GM12891 (cell line): ENCODE data around the gene NEMP2.

Source experiments
- DNase-seq: peaks from one replicate; pipeline ENCODE4 v3.0.0; 2011; ENCODE audit warnings: low spot score; ENCODE audit not compliant: insufficient read length
- FAIRE-seq: peaks from 2 replicates; lab custom pipeline; 2011; peaks lifted over from hg19 to GRCh38; lab: Jason Lieb, UNC
- PAX5 ChIP-seq: IDR thresholded peaks from 2 replicates; pipeline ENCODE4 v1.6.1; 2011; ENCODE audit warnings: low read length, moderate library complexity, mild to moderate bottlenecking; ENCODE audit not compliant: insufficient read depth, severe bottlenecking
- POLR2A ChIP-seq: IDR thresholded peaks from 2 replicates; pipeline ENCODE4 v1.6.1; 2011; ENCODE audit warnings: low read depth, low read length, control low read depth
- POLR2AphosphoS5 ChIP-seq: IDR thresholded peaks from 2 replicates; pipeline ENCODE4 v1.6.1; 2011; ENCODE audit warnings: low read depth, low read length, control low read depth
- POU2F2 ChIP-seq: IDR thresholded peaks from 2 replicates; pipeline ENCODE4 v1.6.1; 2011; ENCODE audit warnings: low read depth, mild to moderate bottlenecking, control low read depth, low read length, moderate library complexity
- SPI1 ChIP-seq: IDR thresholded peaks from 2 replicates; pipeline ENCODE4 v1.6.1; 2011; ENCODE audit warnings: low read depth, low read length, control low read depth
- TAF1 ChIP-seq: IDR thresholded peaks from 2 replicates; pipeline ENCODE4 v1.6.1; 2011; ENCODE audit warnings: low read depth, low read length, control low read depth

The NEMP2 gene

DNA sequence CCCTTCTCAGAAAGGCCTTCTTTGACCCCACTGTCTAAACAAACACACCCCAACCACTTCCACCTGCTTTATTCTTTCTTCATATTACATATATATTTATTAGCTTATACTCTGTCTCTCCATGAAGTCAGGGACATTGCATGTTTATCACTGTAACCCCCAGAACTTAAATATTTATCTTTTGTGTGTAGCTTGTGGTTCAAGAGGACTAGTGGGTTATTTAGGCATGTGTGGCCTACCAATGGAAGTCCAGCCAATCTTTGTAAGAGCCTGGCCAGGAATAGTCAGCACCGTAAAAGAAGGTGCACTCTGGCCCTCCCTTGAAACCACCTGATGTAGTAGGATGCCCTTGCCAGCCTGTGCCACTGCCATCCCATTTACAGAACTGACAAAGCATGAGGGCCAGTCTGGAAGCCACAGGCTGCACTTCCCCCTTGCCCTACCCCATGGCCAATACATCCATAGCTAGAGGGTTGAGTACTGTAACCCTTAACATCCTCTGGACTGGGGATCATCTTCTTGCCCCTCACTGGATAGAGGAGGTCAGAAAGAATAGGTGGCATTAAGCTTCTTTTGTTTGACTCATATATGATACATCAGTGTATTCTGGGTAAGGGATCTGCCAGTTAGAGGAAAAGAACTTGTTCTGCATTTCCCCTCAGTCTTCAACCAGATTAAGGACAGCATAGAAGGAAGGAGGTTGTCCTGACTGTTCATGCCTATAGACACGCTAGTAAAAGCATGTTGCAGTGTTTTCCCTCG is 4.9 kb downstream of the NEMP2 start:
- FAIRE-seq: peak; percentile 72
- no peak for DNase-seq
- TF ChIP-seq SPI1: peak; percentile 19; the same call in 1 of the 2 replicates
- no peak for TF ChIP-seq POLR2A
- no peak for TF ChIP-seq POU2F2

DNA sequence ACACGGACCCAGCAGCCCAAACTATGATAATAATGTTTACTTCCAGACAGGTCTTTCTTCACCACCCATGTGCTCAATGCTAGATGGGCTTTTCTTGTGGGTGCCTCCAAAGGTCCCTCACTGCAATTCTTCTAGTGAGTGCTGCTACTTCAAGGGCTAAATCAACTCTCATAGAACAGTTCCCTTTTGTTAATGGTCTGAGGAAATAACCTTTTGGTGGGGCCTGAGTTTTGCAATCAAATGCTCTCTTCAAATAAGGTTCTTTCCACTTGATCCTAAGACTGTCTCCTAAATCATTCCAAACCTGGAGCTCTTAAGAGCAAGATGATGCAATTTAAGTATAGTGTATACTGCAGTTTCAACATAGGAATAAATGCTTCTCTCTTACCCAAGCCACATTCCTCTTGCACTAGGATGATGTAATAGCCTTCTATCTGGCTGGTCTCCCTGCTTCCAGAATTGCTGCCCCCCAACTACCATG is 6.0 kb downstream of the NEMP2 start:
- TF ChIP-seq POLR2A: no peak
- peak; percentile 41; the same call in 1 of the 2 replicates for TF ChIP-seq SPI1
- no peak for DNase-seq
- FAIRE-seq: no peak

GRCh38 chr2:190527918-190528317 is 6.6 kb downstream of the NEMP2 start:
- FAIRE-seq (no peak), DNase-seq (no peak)
- TF ChIP-seq PAX5: no peak
- no peak for TF ChIP-seq POLR2A
- TF ChIP-seq SPI1: no peak
- TF ChIP-seq POLR2AphosphoS5: no peak
- no peak for TF ChIP-seq TAF1
- TF ChIP-seq POU2F2: no peak

GRCh38 chr2:190527214-190527613 is 7.3 kb downstream of the NEMP2 start:
- no peak for TF ChIP-seq PAX5
- no peak for TF ChIP-seq SPI1
- no peak for TF ChIP-seq POLR2AphosphoS5
- TF ChIP-seq POU2F2: no peak
- no peak for TF ChIP-seq POLR2A
- no peak for TF ChIP-seq TAF1
- FAIRE-seq (no peak), DNase-seq (no peak)

DNA sequence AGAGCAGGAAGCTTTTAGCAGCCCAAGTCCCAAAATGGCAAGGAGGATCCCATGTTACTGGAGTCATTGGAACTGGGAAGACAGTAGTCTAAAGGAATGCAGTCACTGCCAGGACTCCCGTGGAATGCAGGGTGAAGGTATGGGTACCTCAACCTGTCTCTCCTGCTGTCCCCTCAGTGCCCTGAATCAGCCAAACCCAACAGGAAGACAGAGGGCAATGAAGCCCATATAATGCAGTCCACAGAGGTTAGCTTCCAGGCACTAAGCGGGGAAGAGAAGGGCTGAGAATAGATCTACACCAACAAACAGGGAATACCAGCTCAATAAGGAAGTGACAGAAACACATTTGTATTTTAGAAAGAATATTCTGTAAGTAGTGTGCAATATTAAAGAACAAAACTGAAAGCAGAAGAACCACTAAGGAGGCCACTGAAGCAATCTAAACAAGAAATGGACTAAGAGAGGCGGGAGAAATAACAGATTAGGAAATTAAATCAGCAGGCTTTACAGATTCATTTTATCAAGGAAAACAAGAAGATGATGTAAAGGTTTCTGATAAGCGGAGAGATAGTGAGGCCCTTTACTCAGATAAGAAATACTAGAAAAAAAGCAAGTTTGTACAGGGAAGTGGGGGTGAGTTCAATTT is 8.3 kb downstream of the NEMP2 start:
- peak; percentile 61 for FAIRE-seq

DNA sequence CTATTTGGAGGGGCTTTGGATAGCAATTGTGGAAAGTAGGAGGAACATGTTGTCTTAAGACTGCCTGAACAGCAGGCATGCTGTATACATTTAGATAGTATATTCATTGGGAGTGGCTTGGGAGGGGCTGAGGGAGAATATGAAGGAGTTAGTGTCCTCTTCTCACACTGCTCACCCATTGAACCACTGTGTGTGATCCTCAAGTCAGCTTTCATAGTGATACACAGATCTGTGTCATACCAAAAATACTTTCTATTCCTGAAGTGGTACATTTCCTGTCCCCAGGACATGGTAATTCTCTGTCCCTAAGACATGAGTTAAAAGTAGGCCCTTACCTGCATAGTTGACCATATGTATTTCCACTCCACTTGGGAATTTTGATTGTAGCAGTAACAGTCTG is 9.6 kb downstream of the NEMP2 start:
- no peak for TF ChIP-seq SPI1
- no peak for TF ChIP-seq PAX5
- TF ChIP-seq POLR2AphosphoS5: no peak
- TF ChIP-seq TAF1: no peak
- TF ChIP-seq POLR2A: no peak
- FAIRE-seq: no peak
- DNase-seq: no peak

More for the DNA sequence above, 8.3 kb downstream of the NEMP2 start:
- no peak for DNase-seq
- no peak for TF ChIP-seq TAF1
- no peak for TF ChIP-seq SPI1
- TF ChIP-seq POU2F2: no peak

DNA sequence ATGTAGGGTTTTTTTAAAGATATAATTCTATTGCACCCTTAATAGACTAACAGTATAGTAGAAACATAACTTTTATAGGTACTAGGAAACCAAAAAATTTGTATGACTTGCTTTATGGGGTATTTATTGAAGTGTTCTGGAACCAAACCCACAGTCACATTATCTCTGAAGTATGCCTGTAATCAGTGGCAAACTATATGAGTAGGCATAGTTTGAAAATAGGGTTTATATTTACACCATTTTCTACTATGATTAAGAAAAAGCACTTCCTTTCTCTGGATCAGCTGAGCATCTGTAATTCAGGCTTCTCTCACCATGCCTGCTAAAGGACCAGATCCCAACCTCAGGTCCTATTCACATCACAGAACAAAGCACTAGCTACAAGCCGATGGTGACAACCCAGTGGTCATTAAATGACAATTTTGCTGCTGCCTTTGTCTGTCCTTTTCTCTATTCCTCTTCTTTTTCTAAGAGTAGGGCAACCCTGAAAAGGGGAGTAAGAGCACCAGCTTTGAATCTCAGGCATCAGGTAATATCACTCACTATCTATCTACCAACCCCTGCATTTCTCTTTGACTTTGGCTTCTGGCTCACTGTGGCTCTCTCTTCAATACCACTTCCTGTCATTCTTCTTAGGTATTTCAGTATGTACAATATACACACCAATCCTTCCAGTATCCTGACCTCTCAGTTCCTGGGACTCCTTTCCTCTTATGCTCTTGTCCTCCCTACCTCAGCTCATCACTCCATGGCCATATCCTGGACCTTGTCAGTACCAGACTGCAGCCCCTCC is 14.4 kb downstream of the NEMP2 start:
- no peak for TF ChIP-seq POLR2A
- TF ChIP-seq SPI1: no peak
- no peak for TF ChIP-seq TAF1
- no peak for TF ChIP-seq POU2F2
- no peak for TF ChIP-seq POLR2AphosphoS5
- no peak for TF ChIP-seq PAX5
- peak; percentile 63 for FAIRE-seq
- no peak for DNase-seq

GRCh38 chr2:190517468-190517867 is 17.1 kb downstream of the NEMP2 start:
- DNase-seq (no peak), FAIRE-seq (no peak)
- TF ChIP-seq TAF1 (no peak), SPI1 (no peak), PAX5 (no peak), POLR2AphosphoS5 (no peak), POU2F2 (no peak), POLR2A (no peak)

DNA sequence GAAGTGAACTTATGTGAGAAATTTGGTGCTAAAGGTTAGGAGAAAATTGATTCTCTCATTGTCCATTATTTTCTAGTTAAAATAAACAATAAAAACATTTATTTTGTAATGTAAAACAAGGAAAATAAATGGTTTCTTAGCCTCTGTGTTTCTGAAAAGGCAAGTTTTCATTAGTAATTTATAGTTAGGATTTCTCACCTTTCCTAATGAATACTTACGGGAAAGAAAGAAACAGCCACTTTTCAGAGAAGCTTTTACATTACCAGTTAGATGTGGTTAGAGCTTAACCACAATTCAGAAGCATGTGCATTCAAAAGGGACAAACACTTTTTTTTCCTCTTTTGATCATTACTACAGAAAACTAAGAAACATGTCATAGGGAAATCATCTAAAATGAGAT is 18.8 kb downstream of the NEMP2 start:
- no peak for FAIRE-seq
- TF ChIP-seq POLR2A (no peak), SPI1 (no peak), PAX5 (no peak), TAF1 (no peak), POLR2AphosphoS5 (no peak), POU2F2 (no peak)
- DNase-seq: no peak
